Vagina (tissue), 2 donors: Measurements from ENCODE around the gene PRR20C. TPM values are rescaled to one million over a fixed set of nuclear protein-coding genes. Genes with fewer than 3 reads are reported as not detected.
"Not testable (repeated sequence)": the region's sequence is repeated elsewhere in the genome, so short reads cannot be mapped to it uniquely, and the experiment has no call there.

Experiments used
- DNase-seq, 2 donors: peaks; one replicate each; pipeline ENCODE4 v3.0.0-alpha.2; 2017; ENCODE audit errors: extremely low spot score in 2 of 2
- H3K27ac ChIP-seq: fragments of 200-600 bp; sonication (generic); one replicate; pipeline ENCODE4 v1.5.1; 2019
- H3K27me3 ChIP-seq: fragments of 200-600 bp; sonication (generic); one replicate; pipeline ENCODE4 v1.5.1; 2019
- H3K36me3 ChIP-seq, 2 donors: fragments of 200-600 bp; sonication (generic); one replicate each; pipeline ENCODE4 v1.5.1; 2017 to 2019
- H3K4me1 ChIP-seq: fragments of 200-600 bp; sonication (generic); one replicate; pipeline ENCODE4 v1.5.1; 2019
- H3K4me3 ChIP-seq, 2 donors: fragments of 200-600 bp; sonication (generic); 1 replicate in 1 of 2; 2 replicates in 1 of 2; pipeline ENCODE4 v1.5.1; 2016 to 2019
- H3K9me3 ChIP-seq: fragments of 200-600 bp; sonication (generic); one replicate; pipeline ENCODE4 v1.5.1; 2019
- CTCF ChIP-seq, 3 experiments: fragments of 450-650 bp in 2 of 3; fragments of 200-600 bp in 1 of 3; sonication (generic) in 1 of 3; IDR thresholded peaks; one replicate each; pipeline ENCODE4 v1.5.1; 2017 to 2019; ENCODE audit warnings: antibody characterized with exemption in 3 of 3, mild to moderate bottlenecking in 2 of 3, moderate library complexity in 2 of 3
- POLR2A ChIP-seq, 2 donors: fragments of 450-650 bp; IDR thresholded peaks; one replicate each; pipeline ENCODE4 v1.6.1; 2017; ENCODE audit warnings: antibody characterized with exemption in 2 of 2, mild to moderate bottlenecking in 2 of 2, moderate library complexity in 2 of 2
- POLR2AphosphoS5 ChIP-seq, 2 donors: sonication (generic); formaldehyde crosslinking; IDR thresholded peaks; one replicate each; pipeline ENCODE4 v1.9.0; 2017; ENCODE audit warnings: antibody characterized with exemption in 2 of 2, mild to moderate bottlenecking in 2 of 2, low read depth in 1 of 2; ENCODE audit not compliant: insufficient read depth in 1 of 2
- intact Hi-C: fragments of 100-400 bp; cut with DNase I; formaldehyde crosslinking; loops from one replicate; pipeline ENCODE4 v1.15.1; 2023
- small RNA-seq: library from RNA; depleted of rRNA; stranded (forward); fragments of <200 nt; gene quantifications from one replicate; pipeline ENCODE3, GENCODE V24; 2016
- total RNA-seq: library from RNA; depleted of rRNA; stranded (reverse); fragments of >200 nt; gene quantifications from one replicate; pipeline ENCODE4 v1.2.3, GENCODE V29; 2016

The PRR20C gene
- total RNA-seq, 1 donor from 2014 or later, result not detected

- no peak for DNase-seq
Observed at GRCh38 chr13:57138988-57139387, 14.9 kb upstream of the PRR20C start.

GRCh38 chr13:57139781-57140180, 14.1 kb upstream of the PRR20C start:
- H3K27me3 ChIP-seq, DNase-seq, H3K4me1 ChIP-seq, H3K4me3 ChIP-seq, H3K36me3 ChIP-seq, H3K27ac ChIP-seq, H3K9me3 ChIP-seq, intact Hi-C loops: not testable (repeated sequence)

More at GRCh38 chr13:57138988-57139387, 14.9 kb upstream of the PRR20C start:
- intact Hi-C loops, result no loop called here
- no peaks in the 10 kb centered on the region for H3K4me1 ChIP-seq
- no peaks in the 10 kb centered on the region for H3K9me3 ChIP-seq
- TF ChIP-seq POLR2AphosphoS5 (IDR thresholded peaks at IDR 0.05; ENCODE audit: insufficient read depth in 1 of 2, low read depth in 1 of 2) (no peak), POLR2A (IDR thresholded peaks at IDR 0.05) (no peak), CTCF (IDR thresholded peaks at IDR 0.05) (no peak)
- H3K4me3 ChIP-seq, result no peak overlapping the region
- no peaks in the 10 kb centered on the region for H3K27me3 ChIP-seq
- no peak overlapping the region for H3K27ac ChIP-seq
- no peaks in the 10 kb centered on the region for H3K36me3 ChIP-seq

GRCh38 chr13:57140235-57140968, 13.5 kb upstream of the PRR20C start, which contains the start of gene PRR20A:
TSS of gene PRR20A (plus strand) at chr13:57140918. CDS start at chr13:57141305, 387 bp downstream.
- intact Hi-C loops, result not testable (repeated sequence)

GRCh38 chr13:57147188-57147587, 6.7 kb upstream of the PRR20C start, which contains the start of gene PRR20B:
TSS of gene PRR20B (plus strand) at chr13:57147488. CDS start at chr13:57147875, 387 bp downstream.
- H3K9me3 ChIP-seq, intact Hi-C loops, H3K27me3 ChIP-seq, H3K4me3 ChIP-seq, H3K4me1 ChIP-seq, H3K36me3 ChIP-seq, DNase-seq, H3K27ac ChIP-seq: not testable (repeated sequence)

More at GRCh38 chr13:57140235-57140968, 13.5 kb upstream of the PRR20C start, which contains the start of gene PRR20A:
- not testable (repeated sequence) for H3K36me3 ChIP-seq, H3K27me3 ChIP-seq, H3K27ac ChIP-seq, H3K9me3 ChIP-seq, H3K4me3 ChIP-seq, DNase-seq, H3K4me1 ChIP-seq

GRCh38 chr13:57148106-57148505, 5.8 kb upstream of the PRR20C start:
- H3K9me3 ChIP-seq, DNase-seq, H3K4me3 ChIP-seq, H3K27ac ChIP-seq, H3K27me3 ChIP-seq, H3K36me3 ChIP-seq, H3K4me1 ChIP-seq, intact Hi-C loops: not testable (repeated sequence)

GRCh38 chr13:57160332-57160731, 6.5 kb downstream of the PRR20C start, which contains the start of gene PRR20D:
TSS of gene PRR20D (plus strand) at chr13:57160632. CDS start at chr13:57161019, 387 bp downstream.
- DNase-seq, H3K9me3 ChIP-seq, intact Hi-C loops, H3K27ac ChIP-seq, H3K4me3 ChIP-seq, H3K27me3 ChIP-seq, H3K4me1 ChIP-seq, H3K36me3 ChIP-seq: not testable (repeated sequence)

GRCh38 chr13:57166897-57167296, 13.0 kb downstream of the PRR20C start, which contains the start of gene PRR20E:
TSS of gene PRR20E (plus strand) at chr13:57167197. CDS start at chr13:57167584, 387 bp downstream.
- H3K36me3 ChIP-seq, H3K9me3 ChIP-seq, intact Hi-C loops, DNase-seq, H3K27ac ChIP-seq, H3K4me3 ChIP-seq, H3K27me3 ChIP-seq, H3K4me1 ChIP-seq: not testable (repeated sequence)

GRCh38 chr13:57191667-57192066, 37.8 kb downstream of the PRR20C start:
- Histone ChIP-seq H3K4me1 (no peaks in the 10 kb centered on the region), H3K9me3 (no peaks in the 10 kb centered on the region), H3K27ac (no peak overlapping the region), H3K27me3 (no peaks in the 10 kb centered on the region), H3K4me3 (no peak overlapping the region), H3K36me3 (no peaks in the 10 kb centered on the region)
- TF ChIP-seq POLR2A (IDR thresholded peaks at IDR 0.05), result no peak
- no peak for DNase-seq
- intact Hi-C loops, result no loop called here

Small RNA genes within 50 kb of the gene (small RNA-seq; reads per million reads assigned to genes)
- gene PRR20FP, result not detected

Other genes starting within 250 kb of the PRR20C start
- not detected for gene PRR20A, start 13.1 kb upstream of the PRR20C start, total RNA-seq
- not detected for gene PRR20B, start 6.6 kb upstream of the PRR20C start, total RNA-seq
- not detected for gene PRR20D, start 6.6 kb downstream of the PRR20C start, total RNA-seq
- not detected for gene PRR20E, start 13.1 kb downstream of the PRR20C start, total RNA-seq